Sciatic nerve (tissue), 2 donors: Measurements from ENCODE around the gene RGS9BP. TPM values are rescaled to one million over a fixed set of nuclear protein-coding genes. Genes with fewer than 3 reads are reported as not detected.
"Not testable (repeated sequence)": the region's sequence is repeated elsewhere in the genome, so short reads cannot be mapped to it uniquely, and the experiment has no call there.

Source experiments
- ATAC-seq: fragments of 200-7000 bp; cut with Tn5 transposase; one replicate; pipeline ENCODE4 v1.9.1; 2020; ENCODE audit warnings: mild to moderate bottlenecking, moderate library complexity
- DNase-seq: peaks from one replicate; pipeline ENCODE4 v3.0.0-alpha.2; 2020; ENCODE audit warnings: low spot score
- intact Hi-C: fragments of 100-400 bp; cut with DNase I; formaldehyde crosslinking; loops from one replicate; pipeline ENCODE4 v1.14.2; 2022
- total RNA-seq: library from RNA; stranded (reverse); fragmentation: NEBNext Ultra II Directional; extraction: Animal tissue kit (Norgen Biotek cat#: 25700); gene quantifications from one replicate; pipeline ENCODE4 v1.2.1, GENCODE V29; 2021
- donor health status: DM: no; HTN: no; CAD: no.
- donor health status: DM: no; HTN: no; CAD: no.

RGS9BP gene
- total RNA-seq, 1 donor from 2014 or later = 0.13 TPM

DNA sequence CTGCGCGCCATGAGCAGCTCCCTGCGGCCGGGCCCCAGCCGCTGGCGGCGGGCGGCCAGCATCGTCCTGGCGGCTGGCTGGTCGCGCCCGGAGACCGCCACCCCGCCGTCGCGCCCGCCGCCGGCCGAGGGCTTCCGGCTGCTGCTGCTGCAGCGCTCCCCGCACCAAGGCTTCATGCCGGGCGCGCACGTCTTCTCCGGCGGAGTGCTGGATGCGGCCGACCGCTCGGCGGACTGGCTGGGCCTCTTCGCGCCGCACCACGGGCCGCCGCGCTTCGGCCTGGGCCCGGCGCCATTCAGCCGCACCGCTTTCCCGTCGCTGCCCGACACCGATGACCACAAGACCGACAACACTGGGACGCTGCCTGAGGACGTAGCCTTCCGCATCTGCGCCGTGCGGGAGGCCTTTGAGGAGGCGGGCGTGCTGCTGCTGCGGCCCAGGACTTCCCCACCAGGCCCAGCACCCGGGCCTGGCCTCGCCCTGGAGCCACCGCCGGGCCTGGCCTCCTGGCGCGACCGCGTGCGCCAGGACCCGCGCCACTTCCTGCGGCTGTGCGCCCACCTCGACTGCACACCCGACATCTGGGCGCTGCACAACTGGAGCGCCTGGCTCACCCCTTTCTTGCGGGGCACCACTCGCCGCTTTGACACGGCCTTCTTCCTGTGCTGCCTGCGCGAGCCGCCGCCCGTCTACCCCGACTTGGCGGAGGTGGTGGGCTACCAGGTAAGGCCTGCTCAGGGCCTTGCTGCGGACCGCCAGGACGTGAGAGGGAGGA is 16.5 kb downstream of the RGS9BP start:
- peak; percentile 76 for ATAC-seq
- DNase-seq = peak; percentile 75
- intact Hi-C loops = no loop called here

DNA sequence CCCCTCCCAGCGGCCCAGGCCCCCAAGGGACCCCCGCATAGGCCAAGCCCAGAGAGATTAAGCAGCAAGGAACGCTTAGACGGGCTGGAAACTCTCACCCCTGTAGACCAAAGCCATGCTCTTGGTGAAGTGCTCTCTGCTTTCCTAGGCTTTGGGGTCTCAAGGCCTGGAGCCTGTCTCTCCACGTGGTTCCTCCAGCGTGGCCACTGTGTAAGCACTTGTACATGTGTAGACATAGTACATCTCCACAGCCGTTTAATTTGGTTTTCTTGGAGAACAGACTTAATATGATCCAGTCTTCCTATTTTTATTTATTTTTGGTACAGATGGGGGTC is 17.0 kb downstream of the RGS9BP start:
- DNase-seq (no peak), ATAC-seq (no peak)
- intact Hi-C loops = no loop called here

DNA sequence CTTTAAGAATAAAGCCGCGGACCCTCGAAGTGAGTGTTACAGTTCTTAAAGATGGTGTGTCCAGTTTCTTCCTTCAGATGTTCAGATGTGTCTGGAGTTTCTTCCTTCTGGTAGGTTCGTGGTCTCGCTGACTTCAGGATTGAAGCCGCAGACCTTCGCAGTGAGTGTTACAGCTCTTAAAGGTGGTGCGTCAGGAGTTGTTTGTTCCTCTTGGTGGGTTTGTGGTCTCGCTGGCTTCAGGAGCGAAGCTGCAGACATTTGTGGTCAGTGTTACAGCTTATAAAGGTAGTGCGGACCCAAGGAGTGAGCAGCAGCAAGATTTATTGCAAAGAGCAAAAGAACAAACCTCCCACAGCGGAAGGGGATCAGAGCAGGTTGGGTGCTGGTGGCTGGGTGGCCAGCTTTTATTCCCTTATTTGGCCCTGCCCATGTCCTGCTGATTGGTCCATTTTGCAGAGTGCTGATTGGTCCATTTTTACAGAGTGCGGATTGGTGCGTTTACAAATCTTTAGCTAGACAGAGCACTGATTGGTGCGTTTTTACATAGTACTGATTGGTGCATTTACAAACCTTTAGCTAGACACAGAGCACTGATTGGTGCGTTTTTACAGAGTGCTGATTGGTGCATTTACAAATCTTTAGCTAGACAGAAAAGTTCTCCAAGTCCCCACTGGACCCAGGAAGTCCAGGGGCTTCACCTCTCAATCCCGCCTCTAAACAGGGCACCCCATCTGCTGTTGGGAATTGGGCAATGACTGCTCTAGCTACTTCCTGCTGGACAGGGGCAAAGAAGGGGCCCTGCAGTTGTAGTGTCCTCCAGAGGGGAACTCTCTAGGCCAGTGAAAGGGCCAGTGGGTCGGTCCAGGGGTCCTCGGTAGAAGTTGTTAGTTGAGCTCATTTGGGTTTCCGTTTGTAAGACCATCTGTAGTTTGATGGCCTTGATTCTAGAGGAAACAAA is 17.8 kb downstream of the RGS9BP start:
- DNase-seq, ATAC-seq, intact Hi-C loops: not testable (repeated sequence)

DNA sequence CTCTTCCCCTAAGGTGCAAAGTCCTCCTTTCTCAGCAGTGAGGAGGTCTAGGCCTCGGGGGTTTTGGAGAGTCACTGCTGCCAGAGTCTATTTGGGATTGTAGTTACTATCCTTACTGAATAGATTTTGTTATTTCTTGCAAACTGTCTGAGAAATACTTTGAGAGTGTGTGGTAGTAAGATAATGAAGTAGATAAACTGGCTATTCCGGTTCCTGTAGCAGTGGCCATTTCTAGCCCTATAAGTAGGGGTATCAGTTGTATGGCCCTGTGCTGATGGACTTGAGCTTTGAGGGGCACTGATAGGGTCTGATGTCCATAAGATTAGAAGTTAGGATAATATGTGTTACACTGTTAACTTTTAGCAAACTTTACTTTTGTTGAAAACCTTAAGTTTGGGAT is 18.7 kb downstream of the RGS9BP start:
- intact Hi-C loops, DNase-seq, ATAC-seq: not testable (repeated sequence)

DNA sequence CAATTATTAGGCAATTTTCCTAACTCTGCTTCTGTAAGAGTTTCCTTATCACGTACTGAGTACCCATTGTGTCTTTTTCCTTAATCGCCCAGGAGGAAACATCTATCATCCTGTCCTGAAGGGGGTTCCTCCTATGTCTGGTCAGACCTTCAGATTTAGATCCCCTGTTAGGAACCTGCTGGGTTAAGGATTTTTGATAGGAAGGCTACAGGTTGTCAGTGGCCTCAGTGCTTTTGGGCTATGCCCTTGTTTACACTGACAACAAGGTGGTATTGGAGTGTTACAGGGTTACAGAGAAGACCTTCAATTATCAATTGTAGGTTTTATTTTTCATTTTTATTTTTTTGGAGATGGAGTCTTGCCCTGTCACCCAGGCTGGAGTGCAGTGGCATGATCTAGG is 19.2 kb downstream of the RGS9BP start:
- ATAC-seq, DNase-seq, intact Hi-C loops: not testable (repeated sequence)

GRCh38 chr19:32695506-32695905 is 19.9 kb downstream of the RGS9BP start:
- ATAC-seq, intact Hi-C loops, DNase-seq: not testable (repeated sequence)

- intact Hi-C loops, ATAC-seq, DNase-seq: not testable (repeated sequence)
These were observed 21.1 kb downstream of the RGS9BP start for GRCh38 chr19:32696771-32697170.

GRCh38 chr19:32700129-32700528 is 24.5 kb downstream of the RGS9BP start:
- DNase-seq, intact Hi-C loops, ATAC-seq: not testable (repeated sequence)

- DNase-seq = no peak
- no peak for ATAC-seq
- intact Hi-C loops = no loop called here
These were observed 26.4 kb downstream of the RGS9BP start for GRCh38 chr19:32702010-32702409.

DNA sequence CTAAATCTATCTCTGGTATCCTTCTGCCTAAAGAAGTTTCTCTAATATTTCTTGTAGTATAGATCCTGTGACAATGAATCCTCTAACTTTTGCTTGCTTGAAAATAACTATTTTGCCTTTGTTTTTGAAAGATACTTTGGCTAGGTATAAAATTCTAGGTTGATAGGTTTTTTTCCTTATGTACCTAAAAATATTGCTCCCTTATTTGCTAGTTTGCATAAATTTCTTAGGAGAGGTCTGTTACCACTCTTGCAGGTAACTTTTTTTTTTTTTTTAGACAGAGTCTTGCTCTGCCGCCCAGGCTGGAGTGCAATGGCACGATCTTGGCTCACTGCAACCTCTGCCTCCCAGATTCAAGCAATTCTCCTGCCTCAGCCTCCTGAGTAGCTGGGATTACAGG is 28.4 kb downstream of the RGS9BP start:
- DNase-seq, intact Hi-C loops, ATAC-seq: not testable (repeated sequence)

GRCh38 chr19:32708457-32708856 is 32.8 kb downstream of the RGS9BP start:
- intact Hi-C loops = no loop called here
- ATAC-seq (no peak), DNase-seq (no peak)

DNA sequence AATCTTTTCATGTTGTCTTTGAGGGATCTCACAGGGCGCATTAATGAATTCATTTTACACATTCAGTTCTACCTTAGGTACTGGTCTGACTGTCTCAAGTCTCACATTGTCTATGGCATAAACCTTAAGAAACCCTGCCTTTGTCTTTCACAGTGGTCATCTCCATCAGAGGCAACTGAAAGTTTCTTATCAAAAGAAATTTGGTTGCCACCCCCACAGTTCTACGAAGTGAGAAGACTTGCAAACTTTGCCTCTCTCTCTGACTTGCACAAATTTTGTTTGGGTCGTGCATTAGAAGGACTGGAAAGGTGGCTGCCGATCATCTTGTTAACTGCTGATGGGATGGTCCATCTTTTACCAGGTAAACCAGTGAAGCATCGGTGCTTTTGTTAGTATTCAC is 33.4 kb downstream of the RGS9BP start:
- no peak for ATAC-seq
- intact Hi-C loops = no loop called here
- DNase-seq = no peak

GRCh38 chr19:32711747-32712146 is 36.1 kb downstream of the RGS9BP start:
- intact Hi-C loops = no loop called here
- DNase-seq (no peak), ATAC-seq (no peak)

DNA sequence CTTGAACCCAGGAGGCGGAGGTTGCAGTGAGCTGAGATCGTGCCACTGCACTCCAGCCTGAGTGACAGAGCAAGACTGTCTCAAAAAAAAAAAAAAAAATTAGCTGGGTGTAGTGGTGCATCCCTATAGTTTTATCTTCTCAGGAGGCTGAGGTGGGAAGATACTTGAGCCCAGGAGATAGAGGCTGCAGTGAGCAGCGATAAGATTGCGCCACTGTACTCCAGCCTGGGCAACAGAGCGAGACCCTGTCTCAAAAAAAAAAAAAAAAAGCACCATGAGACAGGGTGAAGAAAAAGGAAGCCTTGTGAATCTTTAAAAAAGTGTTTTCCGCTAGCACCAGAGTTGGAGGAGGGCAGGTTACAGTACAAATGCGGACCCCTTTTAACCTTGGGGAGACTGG is 40.6 kb downstream of the RGS9BP start:
- DNase-seq, ATAC-seq, intact Hi-C loops: not testable (repeated sequence)

DNA sequence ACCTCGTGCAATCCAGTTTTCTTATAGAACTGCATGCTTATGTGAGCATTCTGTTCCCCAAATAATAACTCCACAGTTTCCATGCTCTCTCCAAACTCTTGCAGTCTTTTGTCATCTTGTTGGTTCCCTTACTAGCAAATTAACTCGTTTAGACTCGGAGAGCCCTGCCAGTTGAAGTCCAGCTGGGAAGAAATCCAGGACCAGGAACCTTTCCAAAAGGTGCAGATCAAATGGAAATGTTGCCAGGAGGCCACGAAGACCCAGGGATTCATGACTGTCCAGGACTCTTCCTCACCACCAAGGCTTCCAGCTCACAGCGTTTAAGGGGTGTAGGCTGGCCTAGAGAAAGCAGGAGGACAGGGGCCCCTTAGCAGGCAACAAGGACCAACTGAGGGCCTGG is 41.8 kb downstream of the RGS9BP start:
- no peak for DNase-seq
- ATAC-seq = no peak
- intact Hi-C loops = no loop called here

DNA sequence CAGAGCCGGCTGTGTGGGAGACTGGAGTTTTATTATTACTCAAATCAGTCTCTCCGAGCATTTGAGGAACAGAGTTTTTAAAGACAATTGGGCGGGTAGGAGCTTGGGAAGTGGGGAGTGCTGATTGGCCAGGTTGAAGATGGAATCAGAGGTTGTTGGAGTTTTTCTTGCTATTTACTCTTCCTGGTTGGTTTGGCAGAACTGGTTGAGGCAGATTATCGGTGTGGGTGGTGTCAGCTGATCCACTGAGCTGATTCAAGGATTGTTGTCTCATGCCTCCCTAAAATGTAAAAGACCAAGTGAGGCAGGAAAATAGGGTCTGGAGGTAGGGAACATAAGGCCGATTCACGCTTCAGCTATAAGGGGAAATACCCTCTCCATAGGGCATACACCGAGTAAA is 42.6 kb downstream of the RGS9BP start:
- no peak for DNase-seq
- intact Hi-C loops = no loop called here
- ATAC-seq = no peak

GRCh38 chr19:32719611-32720059 is 44.0 kb downstream of the RGS9BP start, which contains the start of gene TDRD12:
Gene TDRD12, plus strand, starts transcription at chr19:32719767. Its CDS starts 306 bp downstream, at chr19:32720073.
- intact Hi-C loops = no loop called here
- no peak for ATAC-seq

GRCh38 chr19:32720216-32720935 is 44.7 kb downstream of the RGS9BP start:
- ATAC-seq (no peak), DNase-seq (no peak)
- intact Hi-C loops = no loop called here

More at GRCh38 chr19:32719611-32720059, 44.0 kb downstream of the RGS9BP start, which contains the start of gene TDRD12:
- DNase-seq = no peak

GRCh38 chr19:32720936-32721250 is 45.2 kb downstream of the RGS9BP start:
- no peak for ATAC-seq
- intact Hi-C loops = no loop called here
- no peak for DNase-seq
